ENCODE data around the gene ATP6V0C. TPM values are rescaled to one million over a fixed set of nuclear protein-coding genes. Genes with fewer than 3 reads are reported as not detected.

Gene ATP6V0C
- total and polyA plus RNA-seq, 2 of the 13 experiments (the other 11 are each of a cell fraction or from before 2014, with no cell fraction given): 10.4 to 20.1 TPM

DNA sequence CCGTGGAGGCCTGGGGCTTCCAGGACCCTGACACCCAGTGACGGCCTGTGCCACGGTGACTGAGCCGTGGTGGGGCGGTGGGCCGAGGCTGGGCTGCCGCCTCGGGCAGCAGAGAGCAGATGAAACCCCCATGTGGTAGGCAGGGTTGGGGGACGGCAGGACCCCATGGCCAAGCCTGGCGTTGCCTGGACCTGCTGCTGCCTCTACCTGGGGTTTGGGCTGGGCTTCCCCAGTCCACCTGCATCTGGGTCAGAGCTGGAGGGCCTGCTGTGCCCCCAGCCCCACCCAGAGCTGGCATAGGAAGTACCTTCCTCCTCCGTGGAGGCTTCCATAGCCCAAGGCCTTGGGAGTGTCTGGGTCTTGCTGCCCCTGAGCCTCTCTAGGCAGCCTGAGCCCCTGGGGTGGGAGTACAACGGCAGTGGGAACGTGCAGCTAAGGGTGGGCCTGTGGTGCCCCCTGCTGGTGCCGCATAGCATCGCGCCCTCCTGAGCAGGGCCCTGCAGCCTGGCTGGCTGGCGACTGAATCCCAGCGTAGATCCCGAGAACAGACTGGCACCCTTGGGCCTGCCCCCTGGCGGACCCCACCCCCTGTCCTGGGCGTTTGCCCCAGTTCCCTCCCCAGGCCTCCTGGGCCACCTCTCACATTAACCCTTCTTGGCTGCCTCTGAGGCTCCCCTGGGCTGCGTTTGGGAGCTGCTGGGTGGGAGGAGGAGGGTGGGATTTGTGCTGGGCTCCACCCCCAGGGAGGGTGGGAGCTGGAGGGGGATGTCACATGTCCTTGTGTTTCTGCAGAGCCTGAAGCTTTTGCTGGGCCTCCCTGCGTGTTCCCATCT lies 12.6 kb upstream of the ATP6V0C start (continued):
- TF ChIP-seq CREB1 (IDR thresholded peaks at IDR 0.05) (no peak), CREB1 (CRISPR knock-in tag; IDR thresholded peaks at IDR 0.05) (no peak), ZNF850 (CRISPR knock-in tag; conservative IDR thresholded peaks at IDR 0.05) (no peak), KDM4B (CRISPR knock-in tag; IDR thresholded peaks at IDR 0.05) (no peak), ZNF3 (CRISPR knock-in tag; IDR thresholded peaks at IDR 0.05) (no peak), ELF4 (CRISPR knock-in tag; IDR thresholded peaks at IDR 0.05; ENCODE audit: borderline replicate concordance) (no peak), CCDC6 (CRISPR knock-in tag; IDR thresholded peaks at IDR 0.05) (no peak), ZNF24 (IDR thresholded peaks at IDR 0.05) (no peak), KDM2A (CRISPR knock-in tag; IDR thresholded peaks at IDR 0.05; ENCODE audit: borderline replicate concordance, low read depth) (peak; percentile 86), HOXA5 (CRISPR knock-in tag; IDR thresholded peaks at IDR 0.05) (no peak), THAP11 (CRISPR knock-in tag; IDR thresholded peaks at IDR 0.05) (peak; percentile 46), ZNF205 (CRISPR knock-in tag; IDR thresholded peaks at IDR 0.05) (no peak), AHR (CRISPR knock-in tag; IDR thresholded peaks at IDR 0.05) (no peak), CAMTA2 (CRISPR knock-in tag; IDR thresholded peaks at IDR 0.05; ENCODE audit: borderline replicate concordance) (no peak), ZNF703 (CRISPR knock-in tag; IDR thresholded peaks at IDR 0.05; ENCODE audit: borderline replicate concordance) (no peak), HNF4G (IDR thresholded peaks at IDR 0.05; ENCODE audit: borderline replicate concordance, low read depth, low read length) (no peak), HNF4G (CRISPR knock-in tag; IDR thresholded peaks at IDR 0.05; ENCODE audit: borderline replicate concordance, low read depth) (no peak), FOXP1 (IDR thresholded peaks at IDR 0.05) (no peak), FOXP1 (CRISPR knock-in tag; IDR thresholded peaks at IDR 0.05) (no peak), HNF4A (CRISPR knock-in tag; IDR thresholded peaks at IDR 0.05) (no peak), KMT2A (CRISPR knock-in tag; IDR thresholded peaks at IDR 0.05) (no peak), AGO1 (IDR thresholded peaks at IDR 0.05; ENCODE audit: low read depth, low read length, poor library complexity, severe bottlenecking) (peak; percentile 28), NFYC (CRISPR knock-in tag; IDR thresholded peaks at IDR 0.05) (no peak), GPN1 (CRISPR knock-in tag; IDR thresholded peaks at IDR 0.05; ENCODE audit: borderline replicate concordance) (no peak), PITX1 (CRISPR knock-in tag; IDR thresholded peaks at IDR 0.05) (0 out of 2 replicates have a peak, but pooled peaks have one; percentile 56), MAFF (IDR thresholded peaks at IDR 0.05; ENCODE audit: low read depth, low read length) (no peak)
- TF ChIP-seq, protein P1, sequence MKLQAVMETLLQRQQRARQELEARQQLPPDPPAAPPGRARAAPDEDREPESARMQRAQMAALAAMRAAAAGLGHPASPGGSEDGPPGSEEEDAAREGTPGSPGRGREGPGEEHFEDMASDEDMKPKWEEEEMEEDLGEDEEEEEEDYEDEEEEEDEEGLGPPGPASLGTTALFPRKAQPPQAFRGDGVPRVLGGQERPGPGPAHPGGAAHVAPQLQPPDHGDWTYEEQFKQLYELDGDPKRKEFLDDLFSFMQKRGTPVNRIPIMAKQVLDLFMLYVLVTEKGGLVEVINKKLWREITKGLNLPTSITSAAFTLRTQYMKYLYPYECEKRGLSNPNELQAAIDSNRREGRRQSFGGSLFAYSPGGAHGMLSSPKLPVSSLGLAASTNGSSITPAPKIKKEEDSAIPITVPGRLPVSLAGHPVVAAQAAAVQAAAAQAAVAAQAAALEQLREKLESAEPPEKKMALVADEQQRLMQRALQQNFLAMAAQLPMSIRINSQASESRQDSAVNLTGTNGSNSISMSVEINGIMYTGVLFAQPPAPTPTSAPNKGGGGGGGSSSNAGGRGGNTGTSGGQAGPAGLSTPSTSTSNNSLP (IDR thresholded peaks at IDR 0.05; ENCODE audit: low read depth, low read length): no peak
- TF ChIP-seq, protein P2, sequence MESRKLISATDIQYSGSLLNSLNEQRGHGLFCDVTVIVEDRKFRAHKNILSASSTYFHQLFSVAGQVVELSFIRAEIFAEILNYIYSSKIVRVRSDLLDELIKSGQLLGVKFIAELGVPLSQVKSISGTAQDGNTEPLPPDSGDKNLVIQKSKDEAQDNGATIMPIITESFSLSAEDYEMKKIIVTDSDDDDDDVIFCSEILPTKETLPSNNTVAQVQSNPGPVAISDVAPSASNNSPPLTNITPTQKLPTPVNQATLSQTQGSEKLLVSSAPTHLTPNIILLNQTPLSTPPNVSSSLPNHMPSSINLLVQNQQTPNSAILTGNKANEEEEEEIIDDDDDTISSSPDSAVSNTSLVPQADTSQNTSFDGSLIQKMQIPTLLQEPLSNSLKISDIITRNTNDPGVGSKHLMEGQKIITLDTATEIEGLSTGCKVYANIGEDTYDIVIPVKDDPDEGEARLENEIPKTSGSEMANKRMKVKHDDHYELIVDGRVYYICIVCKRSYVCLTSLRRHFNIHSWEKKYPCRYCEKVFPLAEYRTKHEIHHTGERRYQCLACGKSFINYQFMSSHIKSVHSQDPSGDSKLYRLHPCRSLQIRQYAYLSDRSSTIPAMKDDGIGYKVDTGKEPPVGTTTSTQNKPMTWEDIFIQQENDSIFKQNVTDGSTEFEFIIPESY (CRISPR knock-in tag; IDR thresholded peaks at IDR 0.05): peak; percentile 60
- TF ChIP-seq, protein P3, sequence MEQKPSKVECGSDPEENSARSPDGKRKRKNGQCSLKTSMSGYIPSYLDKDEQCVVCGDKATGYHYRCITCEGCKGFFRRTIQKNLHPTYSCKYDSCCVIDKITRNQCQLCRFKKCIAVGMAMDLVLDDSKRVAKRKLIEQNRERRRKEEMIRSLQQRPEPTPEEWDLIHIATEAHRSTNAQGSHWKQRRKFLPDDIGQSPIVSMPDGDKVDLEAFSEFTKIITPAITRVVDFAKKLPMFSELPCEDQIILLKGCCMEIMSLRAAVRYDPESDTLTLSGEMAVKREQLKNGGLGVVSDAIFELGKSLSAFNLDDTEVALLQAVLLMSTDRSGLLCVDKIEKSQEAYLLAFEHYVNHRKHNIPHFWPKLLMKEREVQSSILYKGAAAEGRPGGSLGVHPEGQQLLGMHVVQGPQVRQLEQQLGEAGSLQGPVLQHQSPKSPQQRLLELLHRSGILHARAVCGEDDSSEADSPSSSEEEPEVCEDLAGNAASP (CRISPR knock-in tag; IDR thresholded peaks at IDR 0.05; ENCODE audit: borderline replicate concordance): peak; percentile 32; the same call in 1 of the 2 replicates
